ENCODE measurements around the gene AKT3.

Gene AKT3

GRCh38 chr1:243543501-243543900, 306.5 kb downstream of the AKT3 start:
- Histone ChIP-seq H3K4me3 (ENCODE audit: insufficient read depth, low read depth, low read length) (no peak overlapping the region), H3K36me3 (ENCODE audit: control insufficient read depth, insufficient read depth, low read length) (no peaks in the 10 kb centered on the region), H3K9me3 (ENCODE audit: control insufficient read depth, low read length) (no peaks in the 10 kb centered on the region), H3K27me3 (ENCODE audit: control insufficient read depth, insufficient read depth, low read length, poor library complexity, severe bottlenecking) (no peaks in the 10 kb centered on the region), H3K27ac (ENCODE audit: insufficient read depth, low read depth, low read length, poor library complexity, severe bottlenecking) (no peak overlapping the region), H3K4me1 (ENCODE audit: control insufficient read depth, insufficient read depth, low read length) (no peaks in the 10 kb centered on the region)
- 100% methylated on average over 1 of the region's 2 CpGs for WGBS, 2 experiments

GRCh38 chr1:243542739-243543415, 307.2 kb downstream of the AKT3 start:
- no peaks in the 10 kb centered on the region for H3K27me3 ChIP-seq (ENCODE audit: control insufficient read depth, insufficient read depth, low read length, poor library complexity, severe bottlenecking)
- no peaks in the 10 kb centered on the region for H3K36me3 ChIP-seq (ENCODE audit: control insufficient read depth, insufficient read depth, low read length)
- 77 to 80% methylated on average over 7 of the region's 7 CpGs for WGBS, 2 experiments
- no peaks in the 10 kb centered on the region for H3K4me1 ChIP-seq (ENCODE audit: control insufficient read depth, insufficient read depth, low read length)
- H3K9me3 ChIP-seq (ENCODE audit: control insufficient read depth, low read length), result no peaks in the 10 kb centered on the region
- H3K27ac ChIP-seq (ENCODE audit: insufficient read depth, low read depth, low read length, poor library complexity, severe bottlenecking), result no peak overlapping the region
- no peak overlapping the region for H3K4me3 ChIP-seq (ENCODE audit: insufficient read depth, low read depth, low read length)

- Histone ChIP-seq H3K9me3 (ENCODE audit: control insufficient read depth, low read length) (no peaks in the 10 kb centered on the region), H3K27ac (ENCODE audit: insufficient read depth, low read depth, low read length, poor library complexity, severe bottlenecking) (no peak overlapping the region), H3K4me3 (ENCODE audit: insufficient read depth, low read depth, low read length) (no peak overlapping the region), H3K27me3 (ENCODE audit: control insufficient read depth, insufficient read depth, low read length, poor library complexity, severe bottlenecking) (no peaks in the 10 kb centered on the region), H3K4me1 (ENCODE audit: control insufficient read depth, insufficient read depth, low read length) (no peaks in the 10 kb centered on the region), H3K36me3 (ENCODE audit: control insufficient read depth, insufficient read depth, low read length) (no peaks in the 10 kb centered on the region)
These were observed 310.4 kb downstream of the AKT3 start for GRCh38 chr1:243539636-243540035.

- no peaks in the 10 kb centered on the region for H3K4me1 ChIP-seq (ENCODE audit: control insufficient read depth, insufficient read depth, low read length)
- no peaks in the 10 kb centered on the region for H3K27me3 ChIP-seq (ENCODE audit: control insufficient read depth, insufficient read depth, low read length, poor library complexity, severe bottlenecking)
- no peak overlapping the region for H3K27ac ChIP-seq (ENCODE audit: insufficient read depth, low read depth, low read length, poor library complexity, severe bottlenecking)
- WGBS, 2 experiments, result 94 to 97% methylated on average over 1 of the region's 1 CpG
- H3K4me3 ChIP-seq (ENCODE audit: insufficient read depth, low read depth, low read length), result no peak overlapping the region
- no peaks in the 10 kb centered on the region for H3K36me3 ChIP-seq (ENCODE audit: control insufficient read depth, insufficient read depth, low read length)
- H3K9me3 ChIP-seq (ENCODE audit: control insufficient read depth, low read length), result no peaks in the 10 kb centered on the region
These were observed 315.0 kb downstream of the AKT3 start for GRCh38 chr1:243535014-243535413.

GRCh38 chr1:243529512-243529911, 320.5 kb downstream of the AKT3 start:
- H3K4me3 ChIP-seq (ENCODE audit: insufficient read depth, low read depth, low read length), result no peak overlapping the region
- no peaks in the 10 kb centered on the region for H3K27me3 ChIP-seq (ENCODE audit: control insufficient read depth, insufficient read depth, low read length, poor library complexity, severe bottlenecking)
- no peaks in the 10 kb centered on the region for H3K9me3 ChIP-seq (ENCODE audit: control insufficient read depth, low read length)
- no peaks in the 10 kb centered on the region for H3K4me1 ChIP-seq (ENCODE audit: control insufficient read depth, insufficient read depth, low read length)
- 92 to 95% methylated on average over 4 of the region's 4 CpGs for WGBS, 2 experiments
- H3K36me3 ChIP-seq (ENCODE audit: control insufficient read depth, insufficient read depth, low read length), result no peaks in the 10 kb centered on the region
- no peak overlapping the region for H3K27ac ChIP-seq (ENCODE audit: insufficient read depth, low read depth, low read length, poor library complexity, severe bottlenecking)

GRCh38 chr1:243528459-243529121, 321.5 kb downstream of the AKT3 start:
- Histone ChIP-seq H3K4me3 (ENCODE audit: insufficient read depth, low read depth, low read length) (no peak overlapping the region), H3K27ac (ENCODE audit: insufficient read depth, low read depth, low read length, poor library complexity, severe bottlenecking) (no peak overlapping the region), H3K27me3 (ENCODE audit: control insufficient read depth, insufficient read depth, low read length, poor library complexity, severe bottlenecking) (no peaks in the 10 kb centered on the region), H3K4me1 (ENCODE audit: control insufficient read depth, insufficient read depth, low read length) (no peaks in the 10 kb centered on the region), H3K36me3 (ENCODE audit: control insufficient read depth, insufficient read depth, low read length) (no peaks in the 10 kb centered on the region), H3K9me3 (ENCODE audit: control insufficient read depth, low read length) (no peaks in the 10 kb centered on the region)
- 80 to 100% methylated on average over 2 of the region's 2 CpGs for WGBS, 2 experiments

- Histone ChIP-seq H3K4me1 (ENCODE audit: control insufficient read depth, insufficient read depth, low read length) (no peaks in the 10 kb centered on the region), H3K4me3 (ENCODE audit: insufficient read depth, low read depth, low read length) (no peak overlapping the region), H3K36me3 (ENCODE audit: control insufficient read depth, insufficient read depth, low read length) (no peaks in the 10 kb centered on the region), H3K27me3 (ENCODE audit: control insufficient read depth, insufficient read depth, low read length, poor library complexity, severe bottlenecking) (no peaks in the 10 kb centered on the region), H3K9me3 (ENCODE audit: control insufficient read depth, low read length) (no peaks in the 10 kb centered on the region), H3K27ac (ENCODE audit: insufficient read depth, low read depth, low read length, poor library complexity, severe bottlenecking) (no peak overlapping the region)
- WGBS, 2 experiments, result 94 to 97% methylated on average over 7 of the region's 7 CpGs
These were observed 323.9 kb downstream of the AKT3 start for GRCh38 chr1:243526180-243526579.

- Histone ChIP-seq H3K27ac (ENCODE audit: insufficient read depth, low read depth, low read length, poor library complexity, severe bottlenecking) (no peak overlapping the region), H3K9me3 (ENCODE audit: control insufficient read depth, low read length) (no peaks in the 10 kb centered on the region), H3K4me1 (ENCODE audit: control insufficient read depth, insufficient read depth, low read length) (no peaks in the 10 kb centered on the region), H3K4me3 (ENCODE audit: insufficient read depth, low read depth, low read length) (no peak overlapping the region), H3K36me3 (ENCODE audit: control insufficient read depth, insufficient read depth, low read length) (no peaks in the 10 kb centered on the region), H3K27me3 (ENCODE audit: control insufficient read depth, insufficient read depth, low read length, poor library complexity, severe bottlenecking) (no peaks in the 10 kb centered on the region)
- WGBS, 2 experiments, result 90 to 93% methylated on average over 2 of the region's 2 CpGs
These were observed 325.0 kb downstream of the AKT3 start for GRCh38 chr1:243525085-243525487.

GRCh38 chr1:243523766-243524165, 326.3 kb downstream of the AKT3 start:
- H3K4me3 ChIP-seq (ENCODE audit: insufficient read depth, low read depth, low read length), result no peak overlapping the region
- H3K4me1 ChIP-seq (ENCODE audit: control insufficient read depth, insufficient read depth, low read length), result no peaks in the 10 kb centered on the region
- no peaks in the 10 kb centered on the region for H3K36me3 ChIP-seq (ENCODE audit: control insufficient read depth, insufficient read depth, low read length)
- no peak overlapping the region for H3K27ac ChIP-seq (ENCODE audit: insufficient read depth, low read depth, low read length, poor library complexity, severe bottlenecking)
- H3K27me3 ChIP-seq (ENCODE audit: control insufficient read depth, insufficient read depth, low read length, poor library complexity, severe bottlenecking), result no peaks in the 10 kb centered on the region
- H3K9me3 ChIP-seq (ENCODE audit: control insufficient read depth, low read length), result no peaks in the 10 kb centered on the region
- 94 to 96% methylated on average over 5 of the region's 5 CpGs for WGBS, 2 experiments

- 100% methylated on average over 1 of the region's 1 CpG for WGBS, 2 experiments
- Histone ChIP-seq H3K4me1 (ENCODE audit: control insufficient read depth, insufficient read depth, low read length) (no peaks in the 10 kb centered on the region), H3K27ac (ENCODE audit: insufficient read depth, low read depth, low read length, poor library complexity, severe bottlenecking) (no peak overlapping the region), H3K36me3 (ENCODE audit: control insufficient read depth, insufficient read depth, low read length) (no peaks in the 10 kb centered on the region), H3K27me3 (ENCODE audit: control insufficient read depth, insufficient read depth, low read length, poor library complexity, severe bottlenecking) (no peaks in the 10 kb centered on the region), H3K9me3 (ENCODE audit: control insufficient read depth, low read length) (no peaks in the 10 kb centered on the region), H3K4me3 (ENCODE audit: insufficient read depth, low read depth, low read length) (no peak overlapping the region)
These were observed 329.2 kb downstream of the AKT3 start for GRCh38 chr1:243520831-243521230.

Data from ectodermal cell (in vitro differentiated cells).